ENCODE results near the gene FIBCD1.

GRCh38 chr9:130922893-130923610 is 16.0 kb downstream of the FIBCD1 start:
- TF ChIP-seq EZH2 (IDR thresholded peaks at IDR 0.05; ENCODE audit: insufficient read depth, poor library complexity, severe bottlenecking) (no peak), EZH2phosphoT487 (IDR thresholded peaks at IDR 0.05; ENCODE audit: insufficient read depth, low read depth) (no peak)
